CD4-positive, alpha-beta T cell treated with Interleukin-21 for 1 hour (primary cell): ENCODE data around the gene GJA9.
"Not testable (repeated sequence)": the region's sequence is repeated elsewhere in the genome, so short reads cannot be mapped to it uniquely, and the experiment has no call there.

ENCODE experiments used
- DNase-seq: peaks from one replicate; pipeline ENCODE4 v3.0.0-alpha.2; 2020

Gene GJA9

GRCh38 chr1:38881487-38881886 is at the start of gene GJA9:
Gene GJA9, minus strand, starts transcription at chr1:38881587. Its CDS starts 5,489 bp downstream, at chr1:38876098.
- no peak for DNase-seq

GRCh38 chr1:38929476-38929875 is 48.1 kb upstream of the GJA9 start:
- no peak for DNase-seq

- no peak for DNase-seq
These were observed 47.7 kb upstream of the GJA9 start for GRCh38 chr1:38929054-38929453.

- DNase-seq, result no peak
These were observed 44.7 kb upstream of the GJA9 start for GRCh38 chr1:38926091-38926490.

- no peak for DNase-seq
These were observed 44.0 kb upstream of the GJA9 start for GRCh38 chr1:38925391-38925790.

GRCh38 chr1:38923607-38924006 is 42.2 kb upstream of the GJA9 start:
- DNase-seq, result no peak

DNA sequence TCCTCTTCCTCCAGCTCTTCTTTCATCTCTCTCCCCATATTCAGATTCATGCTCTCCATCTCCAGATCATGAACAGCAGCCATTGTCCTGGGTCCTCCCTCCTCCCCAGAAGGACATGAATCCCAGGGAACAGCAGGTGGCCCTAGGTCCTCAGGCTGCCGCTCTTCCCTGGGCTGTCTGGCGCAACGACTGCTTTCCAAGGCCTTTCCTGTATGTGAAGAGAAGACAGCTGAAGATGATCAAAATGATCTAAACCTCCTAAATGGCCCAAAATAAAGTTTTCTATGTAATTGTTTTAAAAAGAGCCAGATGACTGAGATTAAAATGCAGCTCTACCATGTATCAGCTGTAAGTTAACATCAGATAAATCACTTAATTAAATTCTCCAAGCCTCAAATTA is 37.7 kb upstream of the GJA9 start:
- no peak for DNase-seq

DNA sequence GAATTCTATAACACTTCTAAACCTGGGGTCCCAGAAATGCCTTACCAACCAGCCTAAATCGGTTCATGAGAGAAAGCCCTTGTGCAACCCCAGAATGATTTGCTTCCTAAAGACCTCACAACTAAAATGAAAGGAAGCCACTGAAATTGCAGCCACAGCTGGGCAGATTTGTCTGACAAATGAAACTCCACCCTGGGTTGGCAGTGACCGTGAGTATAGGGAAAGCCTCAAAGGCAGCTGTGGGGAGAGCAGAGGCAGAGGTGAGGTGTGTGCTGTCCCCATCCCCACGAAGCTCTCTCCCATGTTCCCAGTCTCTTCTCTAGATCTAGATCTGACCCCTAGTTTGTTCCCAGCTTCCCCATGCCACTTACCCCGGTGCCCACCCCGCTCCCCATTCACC is 37.2 kb upstream of the GJA9 start:
- DNase-seq, result no peak

DNA sequence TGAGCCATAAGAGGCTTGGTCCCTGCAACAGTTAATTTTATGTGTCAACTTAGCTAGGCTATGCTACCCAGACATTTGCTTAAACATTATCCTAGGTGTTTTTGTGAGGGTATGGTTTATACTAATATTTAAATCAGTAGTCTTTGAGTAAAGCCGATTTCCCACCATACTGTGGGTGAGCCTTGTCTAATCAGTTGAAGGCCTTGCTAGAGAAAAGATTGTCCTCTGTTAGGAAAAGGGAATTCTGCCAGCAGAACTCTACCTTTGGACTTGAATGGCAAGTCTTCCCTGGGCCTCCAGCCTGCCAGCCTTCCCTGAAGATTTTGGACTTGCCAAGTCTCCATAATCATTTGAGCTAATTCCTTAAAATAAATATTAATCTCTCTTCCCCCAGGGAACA is 36.4 kb upstream of the GJA9 start:
- DNase-seq, result no peak

DNA sequence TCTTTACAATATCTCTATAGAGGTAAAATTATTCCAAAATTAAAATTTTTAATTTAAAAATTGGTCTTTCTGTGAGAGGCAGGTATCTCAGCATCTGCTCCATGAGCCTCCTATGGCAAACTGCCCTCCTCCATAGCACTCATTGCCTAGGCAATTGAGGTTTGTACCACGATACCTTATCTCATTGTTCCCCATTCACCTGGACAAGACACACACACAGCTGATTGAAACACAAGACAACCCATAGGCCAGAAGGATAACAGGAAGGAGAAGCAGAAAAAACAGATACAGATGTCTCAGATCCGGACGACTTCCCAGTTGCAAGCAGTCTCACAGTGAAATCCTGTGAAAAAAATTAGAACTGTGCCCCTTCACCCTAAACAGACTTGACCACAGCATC is 36.0 kb upstream of the GJA9 start:
- no peak for DNase-seq

GRCh38 chr1:38915352-38915948 is 34.1 kb upstream of the GJA9 start:
- DNase-seq, result no peak

GRCh38 chr1:38914908-38915307 is 33.5 kb upstream of the GJA9 start:
- not testable (repeated sequence) for DNase-seq

DNA sequence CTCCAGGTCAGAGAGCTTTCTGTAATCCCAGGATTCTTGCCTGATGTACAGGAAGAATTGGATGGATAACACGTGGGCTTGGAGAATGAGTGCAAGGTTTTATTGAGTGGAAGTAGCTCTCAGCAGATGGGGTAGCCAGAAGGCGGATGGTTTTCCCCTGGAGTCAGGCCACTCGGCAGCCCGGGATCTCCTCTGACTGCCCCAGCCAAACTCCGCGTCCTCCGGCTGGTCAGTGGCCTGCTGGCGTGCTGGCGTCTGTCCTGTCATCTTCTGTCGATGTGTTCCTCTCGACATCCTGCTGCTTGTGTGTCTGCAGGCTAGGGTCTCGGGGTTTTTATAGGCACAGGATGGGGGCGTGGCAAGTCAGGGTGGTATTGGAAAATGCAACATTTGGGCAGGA is 27.4 kb upstream of the GJA9 start:
- no peak for DNase-seq

DNA sequence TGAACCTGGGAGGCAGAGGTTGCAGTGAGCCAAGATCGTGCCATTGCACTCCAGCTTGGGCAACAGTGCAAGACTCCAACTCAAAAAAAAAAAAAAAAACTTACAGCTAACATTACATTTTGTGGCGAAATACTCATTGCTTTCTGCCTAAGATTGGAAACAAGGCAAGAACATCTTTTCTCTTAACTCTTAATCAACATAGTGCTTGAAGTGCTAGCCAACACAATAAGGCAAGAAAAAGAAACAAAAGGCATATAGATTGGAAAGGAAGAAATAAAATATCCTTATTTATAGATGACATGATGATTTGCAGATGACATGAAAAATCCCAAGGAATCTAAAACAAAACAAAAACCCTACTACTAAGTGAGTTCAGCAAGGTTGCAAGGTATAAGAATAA is 24.6 kb upstream of the GJA9 start:
- no peak for DNase-seq

GRCh38 chr1:38899560-38899959 is 18.2 kb upstream of the GJA9 start:
- no peak for DNase-seq

DNA sequence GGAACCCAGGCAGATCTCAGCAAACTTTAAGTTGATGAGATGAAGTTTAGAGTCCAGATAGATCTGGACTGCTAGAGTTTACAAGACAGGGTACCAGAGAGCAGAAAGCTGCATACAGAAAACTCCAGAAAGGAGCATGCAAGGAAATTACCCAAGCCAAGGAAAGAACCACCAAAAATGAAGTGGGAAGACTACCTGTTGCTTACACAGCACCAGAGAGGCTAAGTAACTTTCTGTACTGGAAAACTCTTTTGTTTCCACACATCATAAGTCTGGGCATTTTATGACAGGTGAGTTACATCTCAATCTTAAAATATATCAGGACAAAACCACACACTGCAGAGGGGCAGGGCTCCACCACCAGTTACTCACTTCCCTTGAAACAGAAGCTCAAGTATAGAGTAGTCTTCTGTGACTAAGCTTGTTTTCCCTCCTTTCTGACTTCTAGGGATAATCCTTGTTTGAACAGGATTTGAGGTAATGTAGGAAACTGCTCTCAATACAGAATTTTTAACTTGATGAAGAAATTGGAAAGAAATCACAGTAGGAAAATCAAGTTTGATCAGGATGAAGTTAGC is 17.4 kb upstream of the GJA9 start:
- no peak for DNase-seq

DNA sequence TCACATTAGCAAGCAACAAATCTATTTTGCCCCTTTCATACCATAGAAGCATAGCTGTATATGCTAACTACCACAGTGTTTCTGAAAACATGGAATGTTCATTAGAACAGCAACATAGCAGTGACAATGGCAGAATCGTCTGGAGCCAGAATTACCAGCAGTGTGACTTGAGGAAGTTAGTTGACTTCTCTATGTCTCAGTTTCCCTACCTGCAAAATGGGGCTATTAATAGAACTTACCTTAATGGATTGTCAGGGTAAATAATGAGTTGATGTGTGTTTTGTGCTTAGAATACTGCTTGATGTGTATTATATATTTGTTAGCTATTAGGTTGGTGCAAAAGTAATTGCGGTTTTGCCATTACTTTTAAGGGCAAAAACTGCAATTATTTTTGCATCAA is 14.8 kb upstream of the GJA9 start:
- DNase-seq, result no peak

- DNase-seq, result no peak
These were observed 11.6 kb upstream of the GJA9 start for GRCh38 chr1:38892976-38893375.

- peak; percentile 10 for DNase-seq
These were observed 10.4 kb upstream of the GJA9 start for GRCh38 chr1:38891753-38892152.

DNA sequence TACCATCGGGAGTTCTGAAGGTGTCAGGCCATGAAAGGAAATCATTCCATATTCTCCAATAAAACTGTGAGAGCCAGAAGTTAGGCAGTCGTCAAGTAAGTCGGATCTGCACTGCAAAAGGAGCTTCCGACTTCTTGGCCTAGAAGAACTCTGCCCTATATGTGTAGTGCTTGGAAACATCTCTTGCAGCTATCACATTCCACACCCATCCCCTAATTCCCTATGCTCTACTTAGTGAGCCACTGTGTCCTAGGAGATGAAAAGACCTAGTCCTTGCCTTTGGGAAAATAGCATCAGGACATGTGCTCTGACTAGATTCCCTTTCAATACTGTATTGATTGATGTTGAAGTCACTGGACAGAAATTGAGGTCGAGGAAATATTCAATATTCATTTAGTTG is 8.2 kb upstream of the GJA9 start:
- no peak for DNase-seq

DNA sequence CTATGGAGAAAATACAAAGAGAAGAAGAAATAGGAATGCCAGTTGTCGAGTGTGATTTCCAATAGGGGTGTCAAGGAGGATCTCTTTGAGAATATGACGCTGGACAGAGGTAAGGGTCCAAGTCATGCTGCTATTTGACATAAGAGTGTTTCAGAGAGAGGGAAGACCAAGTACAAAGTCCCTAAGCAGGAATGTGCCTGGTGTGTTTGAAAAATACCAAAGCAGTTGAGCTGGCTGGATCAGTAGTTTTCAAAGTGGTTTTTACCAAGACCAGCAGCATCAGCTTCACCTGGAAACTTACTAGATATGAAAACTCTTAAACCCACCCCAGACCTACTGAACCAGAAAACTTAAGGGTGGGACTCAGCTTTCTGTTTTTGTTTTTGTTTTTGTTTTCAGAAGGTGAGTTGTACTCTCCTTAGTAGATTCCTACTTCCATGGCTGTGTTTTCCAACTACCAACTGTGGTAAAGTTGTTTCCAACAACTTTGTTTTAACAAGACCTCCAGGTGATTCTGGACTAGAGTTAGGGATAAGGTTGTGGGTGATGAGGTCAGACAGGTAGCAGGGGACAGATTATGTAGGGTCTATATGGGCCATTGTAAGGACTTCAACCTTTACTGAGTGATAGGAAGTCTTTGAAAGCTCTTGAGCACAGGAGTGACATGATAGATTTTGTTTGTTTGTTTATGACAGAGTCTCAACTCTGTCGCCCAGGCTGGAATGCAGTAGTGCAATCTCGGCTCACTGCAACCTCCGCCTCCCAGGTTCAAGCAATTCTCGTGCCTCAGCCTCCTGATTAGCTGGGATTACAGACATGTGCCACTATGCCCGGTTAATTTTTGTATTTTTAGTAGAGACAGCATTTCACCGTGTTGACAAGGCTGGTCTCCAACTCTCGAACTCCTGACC is 7.3 kb upstream of the GJA9 start:
- no peak for DNase-seq

DNA sequence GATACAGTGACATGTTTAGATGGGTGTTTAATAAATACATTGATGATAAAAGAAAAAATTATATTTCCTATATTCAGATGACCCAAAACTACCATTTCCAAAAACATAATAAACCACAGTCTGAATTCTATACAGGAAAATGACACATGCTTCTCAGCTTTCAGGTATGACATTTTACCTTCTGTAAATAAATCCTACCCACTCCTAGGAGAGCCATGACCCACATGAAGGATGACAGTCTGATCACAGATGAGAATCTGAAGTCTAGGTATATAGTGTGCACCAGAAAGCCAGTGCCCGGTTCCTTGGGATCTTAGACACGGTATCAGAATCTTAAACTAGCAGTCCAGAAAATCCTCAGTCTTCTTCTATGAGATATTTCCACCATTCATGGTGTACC is 3.7 kb upstream of the GJA9 start:
- DNase-seq, result no peak

- DNase-seq, result no peak
These were observed 5.6 kb downstream of the GJA9 start for GRCh38 chr1:38875811-38876210.
